HepG2 (cell line): ENCODE results near the gene ABCB6. TPM values are rescaled to one million over a fixed set of nuclear protein-coding genes. Genes with fewer than 3 reads are reported as not detected.

Source experiments
- ATF6 ChIP-seq: sonication (generic); formaldehyde crosslinking; conservative IDR thresholded peaks from 2 replicates; pipeline ENCODE4 v1.4.0; 2020; ENCODE audit warnings: missing genetic modification reagents
- ELK4 ChIP-seq: sonication (generic); formaldehyde crosslinking; IDR thresholded peaks from 2 replicates; pipeline ENCODE4 v1.9.0; 2021; ENCODE audit warnings: missing genetic modification reagents, borderline replicate concordance
- EP300 ChIP-seq, 3 experiments: sonication (generic) in 1 of 3; formaldehyde crosslinking in 1 of 3; IDR thresholded peaks; 2 replicates each; pipeline versions ENCODE4 v1.5.1 to v1.6.1; 2011 to 2020; ENCODE audit warnings: low read depth in 2 of 3, low read length in 2 of 3, borderline replicate concordance in 1 of 3, improper control_type of control experiment in 1 of 3, mild to moderate bottlenecking in 1 of 3, missing genetic modification reagents in 1 of 3, moderate library complexity in 1 of 3
- ERF ChIP-seq: IDR thresholded peaks from 2 replicates; pipeline ENCODE4 v1.6.1; 2018; ENCODE audit warnings: missing biosample characterization, missing genetic modification reagents
- ONECUT2 ChIP-seq: sonication (generic); formaldehyde crosslinking; IDR thresholded peaks from 2 replicates; pipeline ENCODE4 v1.4.0; 2020; ENCODE audit warnings: missing genetic modification reagents
- REL ChIP-seq: sonication (generic); formaldehyde crosslinking; conservative IDR thresholded peaks from 2 replicates; pipeline ENCODE4 v1.8.0; 2022; ENCODE audit warnings: mild to moderate bottlenecking, missing genetic modification reagents, moderate library complexity
- TERF1 ChIP-seq: sonication (generic); formaldehyde crosslinking; IDR thresholded peaks from 2 replicates; pipeline ENCODE4 v1.8.0; 2022; ENCODE audit warnings: mild to moderate bottlenecking, missing genetic modification reagents, moderate library complexity
- XRCC5 ChIP-seq: fragments of 200-400 bp; formaldehyde crosslinking; optimal IDR thresholded peaks from 2 replicates; pipeline ENCODE3; 2017; ENCODE audit warnings: mild to moderate bottlenecking, low read length
- ZMYM4 ChIP-seq: sonication (generic); formaldehyde crosslinking; IDR thresholded peaks from 2 replicates; pipeline ENCODE4 v1.8.1; 2023; ENCODE audit warnings: mild to moderate bottlenecking, missing genetic modification reagents
- ZNF331 ChIP-seq: sonication (generic); formaldehyde crosslinking; IDR thresholded peaks from 2 replicates; pipeline ENCODE4 v1.4.0; 2020; ENCODE audit warnings: missing genetic modification reagents
- ZSCAN29 ChIP-seq: sonication (generic); formaldehyde crosslinking; conservative IDR thresholded peaks from 2 replicates; pipeline ENCODE4 v1.4.0; 2020; ENCODE audit warnings: mild to moderate bottlenecking, missing genetic modification reagents
- polyA plus RNA-seq, 8 experiments: library from polyadenylated mRNA; depleted of rRNA in 3 of 8; stranded (reverse) in 7 of 8; unstranded in 1 of 8; fragments of >200 nt; fragmentation: Illumina TruSeq in 4 of 8; extraction: Trizol in 4 of 8; gene quantifications; 2 replicates each; pipeline versions ENCODE4 v1.2.1 to v1.2.3, GENCODE V29; 2011 to 2016; ENCODE audit warnings: low read depth in 4 of 8, missing spikeins in 1 of 8, mixed read lengths in 1 of 8; ENCODE audit not compliant: insufficient read depth in 1 of 8
- total RNA-seq, 5 experiments: library from RNA; depleted of rRNA; stranded (reverse); fragments of >200 nt; fragmentation: Illumina TruSeq; extraction: Trizol; gene quantifications; 2 replicates each; pipeline ENCODE4 v1.2.3, GENCODE V29; 2016; ENCODE audit warnings: low read depth in 1 of 5
- TF ChIP-seq, protein P1 (sequence below): IDR thresholded peaks from 2 replicates; pipeline ENCODE4 v1.6.1; 2016
- TF ChIP-seq, protein P2 (sequence below): sonication (generic); formaldehyde crosslinking; IDR thresholded peaks from 2 replicates; pipeline ENCODE4 v1.4.0; 2020; ENCODE audit warnings: missing genetic modification reagents, borderline replicate concordance
- TF ChIP-seq, protein P3 (sequence below): sonication (generic); formaldehyde crosslinking; IDR thresholded peaks from 2 replicates; pipeline ENCODE4 v1.5.0; 2020; ENCODE audit warnings: missing genetic modification reagents

Gene ABCB6
- total and polyA plus RNA-seq, 2 of the 13 experiments (the other 11 are each of a cell fraction or from before 2014, with no cell fraction given): 91.1 to 137 TPM

DNA sequence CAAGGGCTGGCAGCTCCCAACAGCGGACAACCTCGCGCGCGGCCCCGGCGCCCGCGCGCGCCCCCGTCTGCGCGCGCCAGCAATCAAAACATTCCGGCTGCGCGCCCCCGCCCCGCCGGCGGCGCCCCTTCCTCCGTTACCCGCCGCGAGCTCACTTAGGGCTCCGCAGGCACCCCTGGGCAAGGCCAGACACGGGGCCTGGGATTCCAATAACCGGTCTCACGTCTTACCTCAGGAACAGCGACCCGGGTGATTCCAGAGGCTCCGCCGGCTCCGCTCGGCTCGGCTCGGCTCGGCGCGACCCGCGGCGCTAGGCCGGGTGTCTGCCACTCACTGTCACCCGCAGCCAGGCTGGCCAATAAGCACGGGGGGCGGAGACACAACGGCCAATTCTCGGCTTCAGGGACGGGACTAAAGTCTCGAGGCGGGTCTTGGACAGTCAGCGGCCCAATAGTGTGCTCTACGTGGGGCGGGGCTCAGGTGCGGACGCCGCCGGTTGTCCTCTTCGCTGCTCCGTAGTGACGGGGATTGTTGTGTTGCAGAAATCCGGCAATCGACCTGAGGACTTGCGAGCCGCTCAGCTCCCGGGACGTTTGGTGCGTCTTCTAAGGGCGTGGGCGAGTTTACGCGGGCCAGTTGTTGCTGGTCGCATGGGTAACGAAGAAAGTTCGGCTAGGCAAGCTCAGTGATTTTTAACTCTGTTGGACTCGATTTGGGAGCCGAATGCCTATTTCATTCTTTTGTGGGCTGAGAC is 10.7 kb upstream of the ABCB6 start, which contains the start of the genes ANKZF1 and ATG9A (continued):
- TF ChIP-seq TERF1 (CRISPR knock-in tag): no peak
- TF ChIP-seq ELK4 (CRISPR knock-in tag): no peak
- peak; percentile 82 for TF ChIP-seq XRCC5
- TF ChIP-seq, protein P1, sequence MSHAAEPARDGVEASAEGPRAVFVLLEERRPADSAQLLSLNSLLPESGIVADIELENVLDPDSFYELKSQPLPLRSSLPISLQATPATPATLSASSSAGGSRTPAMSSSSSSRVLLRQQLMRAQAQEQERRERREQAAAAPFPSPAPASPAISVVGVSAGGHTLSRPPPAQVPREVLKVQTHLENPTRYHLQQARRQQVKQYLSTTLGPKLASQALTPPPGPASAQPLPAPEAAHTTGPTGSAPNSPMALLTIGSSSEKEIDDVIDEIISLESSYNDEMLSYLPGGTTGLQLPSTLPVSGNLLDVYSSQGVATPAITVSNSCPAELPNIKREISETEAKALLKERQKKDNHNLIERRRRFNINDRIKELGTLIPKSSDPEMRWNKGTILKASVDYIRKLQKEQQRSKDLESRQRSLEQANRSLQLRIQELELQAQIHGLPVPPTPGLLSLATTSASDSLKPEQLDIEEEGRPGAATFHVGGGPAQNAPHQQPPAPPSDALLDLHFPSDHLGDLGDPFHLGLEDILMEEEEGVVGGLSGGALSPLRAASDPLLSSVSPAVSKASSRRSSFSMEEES: 0 out of 2 replicates have a peak, but pooled peaks have one; percentile 13
- TF ChIP-seq, protein P2, sequence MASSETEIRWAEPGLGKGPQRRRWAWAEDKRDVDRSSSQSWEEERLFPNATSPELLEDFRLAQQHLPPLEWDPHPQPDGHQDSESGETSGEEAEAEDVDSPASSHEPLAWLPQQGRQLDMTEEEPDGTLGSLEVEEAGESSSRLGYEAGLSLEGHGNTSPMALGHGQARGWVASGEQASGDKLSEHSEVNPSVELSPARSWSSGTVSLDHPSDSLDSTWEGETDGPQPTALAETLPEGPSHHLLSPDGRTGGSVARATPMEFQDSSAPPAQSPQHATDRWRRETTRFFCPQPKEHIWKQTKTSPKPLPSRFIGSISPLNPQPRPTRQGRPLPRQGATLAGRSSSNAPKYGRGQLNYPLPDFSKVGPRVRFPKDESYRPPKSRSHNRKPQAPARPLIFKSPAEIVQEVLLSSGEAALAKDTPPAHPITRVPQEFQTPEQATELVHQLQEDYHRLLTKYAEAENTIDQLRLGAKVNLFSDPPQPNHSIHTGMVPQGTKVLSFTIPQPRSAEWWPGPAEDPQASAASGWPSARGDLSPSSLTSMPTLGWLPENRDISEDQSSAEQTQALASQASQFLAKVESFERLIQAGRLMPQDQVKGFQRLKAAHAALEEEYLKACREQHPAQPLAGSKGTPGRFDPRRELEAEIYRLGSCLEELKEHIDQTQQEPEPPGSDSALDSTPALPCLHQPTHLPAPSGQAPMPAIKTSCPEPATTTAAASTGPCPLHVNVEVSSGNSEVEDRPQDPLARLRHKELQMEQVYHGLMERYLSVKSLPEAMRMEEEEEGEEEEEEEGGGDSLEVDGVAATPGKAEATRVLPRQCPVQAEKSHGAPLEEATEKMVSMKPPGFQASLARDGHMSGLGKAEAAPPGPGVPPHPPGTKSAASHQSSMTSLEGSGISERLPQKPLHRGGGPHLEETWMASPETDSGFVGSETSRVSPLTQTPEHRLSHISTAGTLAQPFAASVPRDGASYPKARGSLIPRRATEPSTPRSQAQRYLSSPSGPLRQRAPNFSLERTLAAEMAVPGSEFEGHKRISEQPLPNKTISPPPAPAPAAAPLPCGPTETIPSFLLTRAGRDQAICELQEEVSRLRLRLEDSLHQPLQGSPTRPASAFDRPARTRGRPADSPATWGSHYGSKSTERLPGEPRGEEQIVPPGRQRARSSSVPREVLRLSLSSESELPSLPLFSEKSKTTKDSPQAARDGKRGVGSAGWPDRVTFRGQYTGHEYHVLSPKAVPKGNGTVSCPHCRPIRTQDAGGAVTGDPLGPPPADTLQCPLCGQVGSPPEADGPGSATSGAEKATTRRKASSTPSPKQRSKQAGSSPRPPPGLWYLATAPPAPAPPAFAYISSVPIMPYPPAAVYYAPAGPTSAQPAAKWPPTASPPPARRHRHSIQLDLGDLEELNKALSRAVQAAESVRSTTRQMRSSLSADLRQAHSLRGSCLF (CRISPR knock-in tag): no peak
- TF ChIP-seq ZMYM4 (CRISPR knock-in tag): peak; percentile 33; the same call in 1 of the 2 replicates
- peak; percentile 20 to 21; a peak in 3 of 4 replicates for TF ChIP-seq EP300 (IDR thresholded peaks at IDR 0.05; ENCODE audit: low read depth in 2 of 2, low read length in 2 of 2)
- no peak for TF ChIP-seq EP300 (CRISPR knock-in tag; IDR thresholded peaks at IDR 0.05; ENCODE audit: borderline replicate concordance)
- TF ChIP-seq ERF (CRISPR knock-in tag): peak; percentile 83
- TF ChIP-seq REL (CRISPR knock-in tag): no peak
- peak; percentile 71 for TF ChIP-seq ONECUT2 (CRISPR knock-in tag)
- no peak; the same call in 1 of the 2 replicates for TF ChIP-seq ZSCAN29 (CRISPR knock-in tag)
- TF ChIP-seq, protein P3, sequence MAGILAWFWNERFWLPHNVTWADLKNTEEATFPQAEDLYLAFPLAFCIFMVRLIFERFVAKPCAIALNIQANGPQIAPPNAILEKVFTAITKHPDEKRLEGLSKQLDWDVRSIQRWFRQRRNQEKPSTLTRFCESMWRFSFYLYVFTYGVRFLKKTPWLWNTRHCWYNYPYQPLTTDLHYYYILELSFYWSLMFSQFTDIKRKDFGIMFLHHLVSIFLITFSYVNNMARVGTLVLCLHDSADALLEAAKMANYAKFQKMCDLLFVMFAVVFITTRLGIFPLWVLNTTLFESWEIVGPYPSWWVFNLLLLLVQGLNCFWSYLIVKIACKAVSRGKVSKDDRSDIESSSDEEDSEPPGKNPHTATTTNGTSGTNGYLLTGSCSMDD (CRISPR knock-in tag): no peak
- TF ChIP-seq ZNF331: 0 out of 2 replicates have a peak, but pooled peaks have one; percentile 83
- TF ChIP-seq ATF6 (CRISPR knock-in tag): no peak; the same call in 1 of the 2 replicates
